Ecto neural progenitor cell (in vitro differentiated cells): ENCODE results near the gene STRN3.
"Not testable (repeated sequence)": the region's sequence is repeated elsewhere in the genome, so short reads cannot be mapped to it uniquely, and the experiment has no call there.

Experiments used
- DNase-seq: peaks from one replicate; pipeline ENCODE4 v3.0.0-alpha.2; 2018; ENCODE audit warnings: low spot score

STRN3 gene

DNA sequence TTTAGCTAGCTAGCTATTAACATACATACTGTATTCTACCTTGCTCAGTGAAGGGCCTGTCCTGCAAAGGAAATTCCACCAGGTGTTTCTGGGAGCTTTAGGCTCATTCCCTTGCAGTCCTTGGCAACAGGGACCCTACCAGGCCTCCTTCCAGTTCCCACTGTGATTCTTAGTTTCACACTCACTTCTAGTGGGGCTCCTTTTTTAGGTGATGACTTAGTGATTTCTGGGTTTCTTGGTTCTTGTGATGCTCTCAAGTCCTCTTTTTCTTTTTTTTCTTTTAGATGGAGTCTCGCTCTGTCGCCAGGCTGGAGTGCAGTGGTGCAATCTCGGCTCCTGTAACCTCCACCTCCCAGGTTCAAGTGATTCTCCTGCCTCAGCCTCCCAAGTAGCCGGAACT lies 10.4 kb upstream of the STRN3 start:
- no peak for DNase-seq

DNA sequence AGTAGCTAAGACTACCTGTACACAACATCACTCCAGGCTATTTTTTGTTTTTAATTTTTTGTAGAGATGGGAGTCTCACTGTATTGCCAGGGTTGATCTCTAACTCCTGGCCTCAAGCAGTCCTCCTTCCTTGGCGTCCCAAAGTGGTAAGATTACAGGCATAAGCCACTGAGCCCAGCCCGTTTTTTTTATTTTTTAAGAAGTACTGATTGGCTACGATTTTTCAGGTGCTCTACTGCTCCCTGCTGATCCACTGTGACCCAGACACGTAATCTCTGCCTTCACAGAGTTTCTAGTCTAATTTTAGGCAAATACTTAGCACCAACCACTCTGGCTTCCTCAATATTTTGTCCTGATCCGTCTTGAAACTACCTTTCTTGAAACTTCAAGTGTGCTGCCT lies 4.3 kb upstream of the STRN3 start:
- no peak for DNase-seq

DNA sequence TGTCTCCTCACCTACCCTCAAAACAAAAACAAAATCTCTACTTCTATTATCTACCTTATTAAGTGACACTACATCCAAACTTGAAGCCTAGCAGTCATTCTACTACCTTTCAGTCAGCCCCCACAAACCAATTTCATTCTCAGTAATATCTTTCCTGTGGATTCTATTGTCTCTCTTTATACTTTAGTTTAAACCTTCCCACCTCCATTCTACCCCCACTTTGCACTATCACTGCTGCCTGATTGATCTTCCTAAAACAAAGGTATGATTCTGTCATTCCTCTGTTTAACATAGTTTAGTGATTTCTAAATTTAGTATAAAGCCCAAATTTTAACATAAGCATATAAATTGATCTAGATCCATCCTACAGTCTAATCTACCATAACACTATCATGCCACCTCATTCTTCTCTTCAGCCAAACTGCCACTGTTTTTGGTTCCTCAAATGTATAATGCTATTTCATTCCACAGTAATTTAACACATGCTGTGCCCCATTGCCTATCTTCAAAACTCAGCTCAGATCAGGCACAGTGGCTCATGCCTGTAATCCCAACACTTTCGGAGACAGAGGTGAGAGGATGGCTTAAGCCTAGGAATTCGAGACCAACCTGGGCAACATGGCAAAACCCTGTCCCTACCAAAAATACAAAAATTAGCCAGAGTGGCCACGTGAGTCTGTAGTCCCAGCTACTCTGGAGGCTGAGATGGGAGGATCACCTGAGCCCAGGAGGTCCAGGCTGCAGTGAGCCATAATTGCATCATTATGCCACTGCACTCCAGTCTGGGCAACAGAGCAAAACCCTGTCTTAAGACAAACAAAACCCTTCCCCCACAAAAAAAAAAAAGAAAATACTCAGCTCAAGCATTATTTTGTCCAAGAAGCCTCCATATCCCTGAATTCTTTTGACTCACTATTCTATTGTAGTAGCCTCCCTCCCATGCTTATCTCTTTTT lies 3.1 kb upstream of the STRN3 start:
- no peak for DNase-seq

DNA sequence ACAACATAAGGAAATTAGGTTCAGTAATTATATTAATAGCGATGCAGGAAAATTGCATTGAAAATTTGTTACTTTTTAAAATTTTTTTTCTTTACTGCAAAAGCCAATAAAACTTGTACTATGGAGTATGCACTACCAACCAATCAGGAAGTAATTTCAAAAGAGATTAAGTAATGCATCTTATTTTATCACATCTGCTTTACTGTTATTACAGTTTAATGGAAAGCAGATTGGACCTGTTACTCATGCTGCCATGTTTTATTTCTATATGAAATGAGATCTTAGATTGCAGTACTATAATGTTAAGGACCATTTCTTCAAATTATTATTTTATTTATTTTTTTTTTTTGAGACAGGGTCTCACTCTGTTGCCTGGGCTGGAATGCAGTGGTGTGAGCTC lies 1.7 kb upstream of the STRN3 start:
- no peak for DNase-seq

DNA sequence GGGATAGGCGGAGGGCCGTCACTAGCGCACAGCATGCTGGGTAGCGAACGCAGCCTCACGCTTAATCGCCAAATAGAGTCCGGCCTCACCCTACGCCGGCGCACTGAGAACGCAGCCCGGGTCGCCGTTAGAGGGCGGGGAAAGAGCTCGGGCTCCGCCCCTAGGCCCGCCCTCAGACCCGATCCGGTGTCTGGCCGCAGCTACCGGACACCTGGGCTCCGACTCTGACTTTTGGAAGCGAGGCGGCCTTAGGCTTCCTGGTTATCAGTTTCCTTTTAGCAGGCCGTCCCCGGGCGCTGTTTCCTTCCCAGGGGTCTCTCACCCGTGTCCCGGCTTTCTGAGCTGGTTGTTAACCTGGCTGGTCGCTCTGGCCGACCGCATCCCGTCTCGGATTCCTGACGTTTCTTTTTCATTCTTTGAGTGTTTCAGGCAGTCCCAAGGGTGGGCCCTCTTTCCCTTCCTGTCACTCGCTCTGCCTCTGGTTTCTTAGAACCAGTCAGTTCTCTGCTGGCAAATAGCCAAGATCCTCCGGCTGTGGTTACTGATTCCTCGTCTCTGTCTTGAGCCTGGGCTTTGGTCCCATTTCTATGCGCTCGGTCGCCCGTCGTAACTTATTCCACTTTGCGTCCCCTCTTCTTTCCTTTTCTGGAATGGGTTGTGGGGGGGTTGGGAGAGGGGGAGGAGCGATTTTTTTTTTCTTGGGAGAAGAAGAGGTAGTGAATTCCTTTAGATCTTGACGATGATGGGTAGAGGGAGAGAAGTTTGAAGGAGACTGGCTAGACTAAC lies 464 bp upstream of the STRN3 start:
- DNase-seq = peak; percentile 97

DNA sequence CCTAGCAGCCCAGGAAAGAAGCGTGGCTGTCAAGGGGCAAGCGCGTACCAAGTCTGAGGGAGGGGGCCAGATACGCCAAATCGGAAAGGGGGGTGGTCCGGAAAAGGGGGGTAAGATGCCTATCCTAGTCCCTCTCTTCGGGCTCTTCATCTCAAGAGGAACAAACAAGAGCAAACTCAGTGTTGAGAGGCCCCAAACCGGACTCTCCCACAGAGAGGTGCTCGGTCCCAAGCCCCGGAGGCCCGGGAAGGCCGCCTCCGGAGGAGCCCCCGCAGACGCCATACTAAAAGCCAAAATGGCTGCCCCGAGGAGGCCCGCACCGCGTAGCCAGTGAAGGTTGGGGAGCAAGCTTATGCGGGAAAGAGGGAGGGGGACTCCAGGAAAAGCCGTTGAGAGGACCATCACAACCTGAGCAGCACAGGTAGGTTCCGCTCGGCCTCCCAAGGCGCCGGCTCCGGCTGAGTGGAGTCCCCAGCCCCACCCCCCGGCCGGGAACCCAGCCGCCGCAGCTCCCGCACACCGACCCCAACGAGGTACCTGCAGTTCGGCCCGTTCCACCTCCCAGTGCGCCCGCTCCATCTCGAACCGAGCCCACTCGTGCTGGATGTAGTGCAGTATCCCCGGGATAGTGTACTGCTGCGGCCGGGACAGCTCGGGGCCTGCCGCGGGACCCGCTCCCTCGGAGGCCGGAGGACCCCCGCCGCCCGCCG lies 657 bp downstream of the STRN3 start, which contains the start of gene AP4S1:
Gene AP4S1, plus strand, starts transcription at position 283 of the 710 bp plus-strand sequence. CDS start 40,548 bp downstream, outside the sequence.
- DNase-seq = peak; percentile 71

DNA sequence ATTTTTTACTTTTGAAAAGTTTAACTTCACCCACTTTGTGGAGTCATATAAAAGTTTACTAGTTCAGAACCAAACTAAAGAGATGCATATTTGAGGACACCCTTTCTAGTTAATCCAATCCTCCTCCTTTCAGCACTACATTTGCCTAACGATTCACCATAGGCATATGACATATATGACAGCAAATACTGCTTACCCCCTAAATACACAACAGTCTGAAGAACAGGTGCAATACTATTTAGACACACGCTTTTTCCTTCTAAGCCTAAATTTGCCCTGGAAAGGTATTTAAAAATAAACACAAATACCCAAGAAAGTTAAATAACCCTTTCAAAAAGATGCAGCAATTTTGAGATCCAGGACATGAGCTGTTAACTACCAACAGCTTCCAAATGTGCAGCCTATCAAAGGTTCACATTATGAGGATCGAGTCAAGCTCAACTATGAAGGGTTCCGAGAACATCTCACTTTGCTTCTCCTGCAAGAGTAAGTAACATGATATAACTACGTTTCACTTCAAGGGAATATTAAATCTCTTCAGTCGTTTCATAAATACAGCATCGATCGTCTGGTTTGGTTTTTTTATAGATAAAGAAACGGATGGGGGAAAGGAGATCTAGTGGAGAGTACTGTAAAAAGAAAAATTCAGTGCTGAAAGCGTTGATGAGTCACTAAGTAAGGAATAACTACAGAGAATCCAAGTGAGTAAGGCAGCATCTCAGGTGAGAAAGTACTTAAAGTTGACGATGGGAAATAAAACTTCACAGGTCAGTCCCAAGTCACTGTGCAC lies 1.4 kb downstream of the STRN3 start:
- DNase-seq = no peak

DNA sequence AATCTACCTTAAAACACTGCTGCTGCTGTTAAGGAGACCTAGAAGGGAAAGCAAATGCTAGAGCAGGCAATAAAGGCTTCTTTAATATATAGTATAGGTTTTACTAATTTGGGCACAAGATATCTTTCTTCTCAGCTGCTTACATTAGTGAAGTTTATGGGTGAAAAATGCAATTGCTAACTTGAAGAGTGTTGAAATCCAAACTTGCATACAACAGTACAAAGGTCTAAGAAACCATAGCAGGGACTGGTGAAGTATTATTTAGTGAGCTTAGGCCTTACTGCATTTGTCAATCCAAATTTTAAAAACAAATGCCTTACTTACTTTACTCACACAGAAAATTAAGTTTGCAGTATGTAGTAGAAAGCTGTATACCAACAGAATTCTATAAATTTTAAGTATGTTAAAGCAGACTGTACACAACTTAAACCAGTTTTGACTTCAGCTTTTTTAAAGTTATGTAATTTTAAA lies 2.1 kb downstream of the STRN3 start:
- no peak for DNase-seq

DNA sequence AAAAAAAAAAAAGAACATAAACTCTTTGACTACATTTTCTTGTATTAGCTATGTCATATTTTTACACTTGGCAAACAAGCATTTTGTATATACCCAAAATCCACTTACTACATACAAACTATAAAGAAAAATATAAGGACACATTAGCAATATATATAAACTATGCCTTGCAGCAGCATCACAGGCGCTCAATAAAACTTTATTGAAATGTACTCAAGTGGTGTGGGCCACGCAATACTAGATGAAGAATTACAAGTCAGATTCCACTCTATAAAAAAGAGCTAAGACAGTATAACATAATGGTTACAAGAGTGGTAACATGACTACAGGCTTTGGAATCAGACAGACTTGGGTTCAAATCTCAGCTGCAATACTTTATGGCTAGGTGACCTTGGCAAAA lies 3.8 kb downstream of the STRN3 start:
- DNase-seq = no peak

DNA sequence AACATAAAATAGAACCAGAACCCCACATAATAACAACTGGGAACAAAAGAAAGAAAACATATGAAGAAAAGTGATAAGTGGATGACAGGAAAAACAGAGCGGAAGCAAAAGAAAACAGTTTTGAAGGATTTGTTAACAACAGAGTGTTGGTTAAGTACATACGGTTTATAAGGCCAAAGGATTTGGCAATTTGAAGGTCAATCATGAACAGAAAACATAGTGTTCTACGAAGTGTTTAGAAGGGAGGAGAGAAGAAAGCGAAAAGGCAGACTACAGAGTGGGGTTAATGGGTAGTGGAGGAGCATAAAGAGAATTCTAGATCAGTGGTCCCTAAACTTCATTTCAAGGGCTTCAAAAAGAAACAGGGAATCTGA lies 4.6 kb downstream of the STRN3 start:
- DNase-seq = no peak

DNA sequence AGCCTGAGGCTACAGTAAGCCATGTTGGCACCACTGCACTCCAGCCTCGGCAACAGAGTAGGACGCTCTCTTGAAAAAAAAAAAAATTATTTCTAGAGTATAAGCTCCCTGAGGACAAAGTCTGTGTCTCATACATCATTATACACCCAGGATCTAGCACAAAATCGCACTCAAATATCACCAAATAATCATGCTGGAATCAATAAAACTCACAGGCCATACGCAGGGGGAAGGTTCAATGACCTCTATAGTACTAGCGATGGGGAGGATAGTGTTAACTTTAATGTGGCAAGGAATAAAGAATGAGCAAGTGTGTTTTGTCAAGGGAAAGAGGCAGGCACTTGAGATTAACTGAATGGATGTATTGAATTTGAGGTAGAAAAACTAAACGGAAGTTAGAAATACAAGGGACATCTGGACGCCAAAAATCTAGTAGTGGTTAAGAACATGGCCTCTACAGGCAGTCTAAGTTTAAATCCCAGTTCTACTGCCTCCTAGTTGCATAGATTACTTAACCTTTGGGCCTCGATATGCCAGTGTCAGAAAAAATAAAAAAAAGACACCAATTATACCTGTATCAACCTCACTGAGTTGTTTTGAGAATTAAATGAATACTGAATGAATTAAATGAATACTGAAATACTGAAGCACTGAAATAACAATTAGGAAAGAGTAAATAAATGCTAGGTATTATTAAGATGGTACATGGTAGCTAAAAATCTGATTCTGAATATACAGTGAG lies 5.2 kb downstream of the STRN3 start:
- no peak for DNase-seq

DNA sequence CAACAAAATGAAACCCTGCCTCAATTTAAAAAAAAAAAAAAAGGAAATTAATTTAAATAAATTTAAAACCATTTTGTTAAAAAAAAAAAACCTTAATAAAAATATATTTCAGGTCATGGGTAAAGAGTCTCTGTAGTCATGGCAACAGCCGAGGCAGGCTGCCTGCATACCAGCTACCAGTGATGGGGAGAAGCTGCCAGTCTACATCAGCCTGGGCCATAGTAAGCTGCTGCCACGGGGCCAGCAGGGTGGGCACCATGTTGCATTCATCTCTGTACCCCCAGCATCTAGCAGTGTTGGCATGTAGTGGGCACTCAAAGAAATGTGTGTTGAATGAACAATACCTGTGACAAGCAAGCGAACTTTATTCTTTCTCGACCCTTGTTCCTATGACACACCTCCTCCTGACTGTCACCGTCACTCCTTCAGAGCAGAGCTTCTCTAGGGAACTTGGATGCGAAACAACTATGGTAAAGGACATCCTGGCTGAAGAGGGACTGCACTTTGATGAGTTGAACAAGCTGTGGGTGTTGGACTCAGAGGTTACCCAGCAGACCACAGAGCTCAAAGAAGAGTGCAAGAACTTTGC lies 8.0 kb downstream of the STRN3 start:
- DNase-seq = no peak

DNA sequence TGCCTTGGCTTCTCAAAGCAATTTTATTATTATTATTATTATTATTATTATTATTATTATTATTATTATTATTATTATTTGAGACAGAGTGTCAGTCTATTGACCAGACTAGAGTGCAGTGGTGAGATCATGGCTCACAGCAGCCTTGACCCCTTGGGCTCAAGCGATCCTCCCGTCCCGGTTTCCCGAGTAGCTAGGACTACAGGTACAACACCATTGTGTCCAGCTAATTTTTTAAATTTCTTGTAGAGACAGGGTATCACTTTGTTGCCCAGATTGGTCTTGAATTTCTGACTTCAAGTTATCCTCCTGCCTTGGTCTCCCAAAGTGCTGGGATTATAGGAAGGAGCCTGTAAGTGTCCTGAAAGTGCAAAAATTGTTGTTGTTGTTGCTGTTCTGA lies 12.3 kb downstream of the STRN3 start:
- no peak for DNase-seq

DNA sequence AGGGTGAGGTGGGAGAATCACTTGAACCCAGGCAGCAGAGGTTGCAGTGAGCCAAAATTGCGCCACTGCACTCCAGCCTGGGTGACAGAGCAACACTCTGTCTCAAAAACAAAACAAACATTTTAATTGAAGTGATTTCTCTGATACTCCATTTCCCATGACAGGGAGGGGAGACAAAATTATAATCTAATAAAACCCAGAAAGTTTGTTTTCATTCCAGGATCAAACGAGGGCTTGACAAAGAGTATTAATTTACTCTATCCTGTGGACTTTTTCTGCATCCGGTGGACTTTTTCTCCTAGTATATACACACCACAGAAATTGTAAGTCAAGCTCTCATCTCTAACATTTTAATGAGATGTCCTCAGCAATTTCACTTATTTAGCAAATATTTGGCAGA lies 15.2 kb downstream of the STRN3 start:
- DNase-seq = no peak

DNA sequence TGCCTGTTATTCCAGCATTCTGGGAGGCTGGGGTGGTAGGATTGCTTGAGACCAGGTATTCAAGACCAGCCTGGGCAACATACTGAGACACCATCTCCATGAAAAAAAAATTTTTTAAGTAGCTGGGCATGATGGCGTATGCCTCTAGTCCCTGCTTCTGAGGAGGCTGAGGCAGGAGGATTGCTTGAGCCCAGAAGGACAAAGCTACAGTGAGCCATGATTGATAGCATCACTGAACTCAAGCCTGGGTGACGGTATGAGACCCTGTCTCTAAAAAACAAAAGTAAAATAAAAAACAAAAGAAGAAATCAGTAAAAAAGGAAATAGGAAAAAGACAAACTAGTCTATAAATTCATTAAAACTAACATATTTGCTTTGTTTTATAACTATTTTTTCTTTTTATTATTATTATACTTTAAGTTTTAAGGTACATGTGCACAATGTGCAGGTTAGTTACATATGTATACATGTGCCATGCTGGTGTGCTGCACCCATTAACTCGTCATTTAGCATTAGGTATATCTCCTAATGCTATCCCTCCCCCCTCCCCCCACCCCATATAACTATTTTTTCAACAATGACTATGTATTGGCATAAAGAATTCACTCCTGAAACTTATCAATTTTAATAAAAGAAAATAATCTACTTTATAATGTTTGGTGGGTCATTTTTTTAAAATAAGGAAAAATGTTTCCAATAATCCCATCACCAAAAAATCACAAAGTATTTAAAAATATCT lies 16.2 kb downstream of the STRN3 start:
- DNase-seq = no peak

DNA sequence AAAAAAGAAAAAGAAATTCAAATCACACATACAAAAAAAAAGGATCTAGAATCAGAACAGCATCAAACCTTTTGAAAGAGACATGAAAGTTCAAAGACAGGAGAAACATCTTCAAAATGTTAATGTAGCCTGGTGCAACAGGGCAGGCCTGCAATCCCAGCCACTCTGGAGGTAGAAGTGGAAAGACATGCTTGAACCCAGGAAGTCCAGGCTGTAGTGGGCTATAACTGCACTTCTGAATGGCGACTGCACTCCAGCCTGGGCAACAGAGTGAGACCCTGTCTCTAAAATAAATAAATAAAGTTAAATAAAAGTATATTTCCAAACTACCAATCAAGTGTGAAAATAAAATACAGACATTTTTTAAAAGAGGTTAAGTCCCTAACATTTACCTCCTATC lies 19.5 kb downstream of the STRN3 start:
- DNase-seq = no peak

DNA sequence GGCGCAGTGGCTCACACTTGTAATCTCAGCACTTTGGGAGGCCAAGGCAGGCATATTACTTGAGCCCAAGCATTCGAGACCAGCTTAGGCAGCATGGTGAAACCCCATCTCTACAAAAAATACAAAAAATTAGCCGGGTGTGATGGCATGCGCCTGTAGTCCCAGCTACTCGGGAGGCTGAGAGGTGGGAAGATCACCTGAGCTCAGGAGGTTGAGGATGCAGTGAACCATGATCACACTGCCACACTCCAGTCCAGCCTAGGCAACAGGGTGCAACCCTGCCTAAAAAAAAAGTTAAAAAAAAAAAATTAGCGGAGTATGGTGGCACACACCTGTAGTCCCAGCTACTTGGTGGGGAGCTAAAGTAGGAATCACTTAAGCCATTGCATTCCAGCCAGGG lies 22.2 kb downstream of the STRN3 start:
- DNase-seq = not testable (repeated sequence)

DNA sequence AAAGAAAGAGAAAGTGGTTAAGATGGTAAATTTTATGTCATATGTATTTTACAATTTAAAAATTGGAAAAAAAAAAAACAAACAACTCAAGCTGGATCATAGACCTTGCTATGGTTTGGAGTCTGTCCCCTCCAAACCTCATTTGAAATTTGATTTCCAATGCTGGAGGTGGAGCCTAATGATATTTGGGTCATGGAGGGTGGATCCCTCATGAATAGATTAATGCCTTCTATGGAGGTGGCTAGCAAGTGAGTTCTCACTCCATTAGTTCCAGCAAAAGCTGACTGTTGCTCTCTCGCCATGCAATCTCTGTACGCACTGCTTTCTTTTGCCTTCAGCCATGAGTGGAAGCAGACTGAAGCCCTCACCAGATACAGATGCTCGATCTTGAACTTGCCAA lies 22.9 kb downstream of the STRN3 start:
- no peak for DNase-seq

DNA sequence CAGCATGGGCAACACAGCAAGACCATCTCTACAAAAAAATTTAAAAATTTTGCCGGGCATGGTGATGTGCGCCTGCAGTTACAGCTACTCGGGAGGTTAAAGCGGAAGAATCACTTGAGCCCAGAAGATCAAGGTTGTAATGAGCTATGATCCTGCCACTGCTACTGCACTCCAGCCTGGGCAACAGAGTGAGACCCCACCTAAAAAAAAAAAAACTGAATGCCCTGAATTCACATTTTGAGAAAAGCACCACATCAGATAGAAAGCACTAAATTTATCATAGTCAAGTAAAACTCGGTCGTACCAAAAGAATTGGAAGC lies 24.9 kb downstream of the STRN3 start:
- DNase-seq = no peak
